HCT116 (cell line): ENCODE data around the gene TLX1. TPM values are rescaled to one million over a fixed set of nuclear protein-coding genes. Genes with fewer than 3 reads are reported as not detected.
A peak's percentile ranks its signal among the peaks of the same experiment; 100 is the strongest.

ENCODE experiments used
- ATAC-seq: fragments of 200-7000 bp; cut with Tn5 transposase; 2 replicates; pipeline ENCODE4 v1.9.1; 2020; ENCODE audit warnings: mild to moderate bottlenecking, moderate library complexity
- BruUV-seq: library from RNA; stranded (reverse); fragments of 400-500 nt; replicated peaks from 2 replicates; lab custom pipeline; 2021; lab: Mats Ljungman, UMichigan
- CTCF ChIA-PET: fragments of 300-600 bp; sonication (Branson Sonifier 250); formaldehyde crosslinking; loops from one replicate; lab custom pipeline; 2021; ENCODE audit warnings: antibody characterized with exemption; lab: Charles Lee
- POLR2A ChIA-PET: fragments of 300-600, 350-600 bp; sonication (Branson Sonifier 250); formaldehyde crosslinking; loops from one replicate; lab custom pipeline; 2021; ENCODE audit warnings: antibody characterized with exemption; lab: Charles Lee
- RAD21 ChIA-PET, 2 experiments: fragments of 300-600 bp; sonication (Branson Sonifier 250); formaldehyde crosslinking; loops; one replicate each; lab custom pipeline; 2023; ENCODE audit warnings: low total read pairs in 2 of 2; ENCODE audit not compliant: uncharacterized antibody in 2 of 2, unreplicated experiment in 2 of 2, low non-redundant PET in 1 of 2; lab: Charles Lee
- DNase-seq: peaks from one replicate; pipeline ENCODE4 v3.0.0-alpha.2; 2010; ENCODE audit warnings: low read depth, low spot score
- H2AFZ ChIP-seq: fragments of 200-600 bp; shearing (Covaris generic), sonication (generic); 2 replicates; pipeline ENCODE4 v1.6.1; 2017; ENCODE audit warnings: low read depth, mixed run types, mixed read lengths, antibody characterized with exemption, low read length; ENCODE audit not compliant: poor library complexity, severe bottlenecking
- H3K27ac ChIP-seq: 2 replicates; pipeline ENCODE4 v1.5.1; 2012; ENCODE audit warnings: low read depth, low read length
- H3K27me3 ChIP-seq: fragments of 200-600 bp; sonication (generic); 2 replicates; pipeline ENCODE4 v1.6.1; 2016; ENCODE audit warnings: mixed run types, low read length, mixed read lengths; ENCODE audit not compliant: insufficient read depth
- H3K36me3 ChIP-seq, 2 experiments: fragments of 200-500 bp in 1 of 2; fragments of 200-600 bp in 1 of 2; sonication (Bioruptor generic) in 1 of 2; sonication (generic) in 1 of 2; 2 replicates each; pipeline versions ENCODE4 v1.5.1 to v1.6.1; 2014 to 2016; ENCODE audit warnings: low read length in 2 of 2, inconsistent platforms in 1 of 2, mixed read lengths in 1 of 2, mixed run types in 1 of 2; ENCODE audit not compliant: insufficient read depth in 2 of 2, control insufficient read depth in 1 of 2
- H3K4me1 ChIP-seq, 2 experiments: fragments of 200-600 bp in 1 of 2; sonication (generic) in 1 of 2; 2 replicates each; pipeline versions ENCODE4 v1.5.1 to v1.6.1; 2012 to 2017; ENCODE audit warnings: low read length in 2 of 2, inconsistent platforms in 1 of 2, mild to moderate bottlenecking in 1 of 2, mixed read lengths in 1 of 2, mixed run types in 1 of 2, moderate library complexity in 1 of 2; ENCODE audit not compliant: insufficient read depth in 2 of 2, control insufficient read depth in 1 of 2
- H3K4me2 ChIP-seq: fragments of 200-600 bp; sonication (generic); 2 replicates; pipeline ENCODE4 v1.6.1; 2017; ENCODE audit warnings: mixed run types, low read length, mixed read lengths
- H3K4me3 ChIP-seq, 2 experiments: fragments of 200-600 bp in 1 of 2; sonication (generic) in 1 of 2; replicated peaks in 1 of 2; 2 replicates each; pipeline ENCODE4 v1.5.1; 2011 to 2016; ENCODE audit warnings: low read length in 2 of 2, control low read depth in 1 of 2, low read depth in 1 of 2, mild to moderate bottlenecking in 1 of 2, mixed read lengths in 1 of 2, mixed run types in 1 of 2
- H3K79me2 ChIP-seq: fragments of 200-600 bp; sonication (generic); 2 replicates; pipeline ENCODE4 v1.6.1; 2017; ENCODE audit warnings: mild to moderate bottlenecking, mixed run types, low read length, moderate library complexity, mixed read lengths; ENCODE audit not compliant: insufficient read depth
- H3K9ac ChIP-seq: fragments of 200-600 bp; sonication (generic); 2 replicates; pipeline ENCODE4 v1.6.1; 2016; ENCODE audit warnings: low read length, mixed read lengths
- H3K9me2 ChIP-seq: fragments of 200-600 bp; sonication (generic), shearing (Covaris generic); 2 replicates; pipeline ENCODE4 v1.6.1; 2017; ENCODE audit warnings: mixed run types, mild to moderate bottlenecking, moderate library complexity; ENCODE audit not compliant: insufficient read depth
- H3K9me3 ChIP-seq, 2 experiments: fragments of 200-500 bp in 1 of 2; fragments of 200-600 bp in 1 of 2; sonication (Bioruptor generic) in 1 of 2; sonication (generic) in 1 of 2; 2 replicates each; pipeline ENCODE4 v1.6.1; 2014 to 2017; ENCODE audit warnings: low read length in 2 of 2, mixed read lengths in 2 of 2, inconsistent platforms in 1 of 2, low read depth in 1 of 2, mild to moderate bottlenecking in 1 of 2, mixed run types in 1 of 2, moderate library complexity in 1 of 2; ENCODE audit not compliant: control insufficient read depth in 1 of 2, insufficient read depth in 1 of 2
- H4K20me1 ChIP-seq: fragments of 200-600 bp; sonication (generic), shearing (Covaris generic); 2 replicates; pipeline ENCODE4 v1.6.1; 2017; ENCODE audit warnings: mixed run types, mild to moderate bottlenecking, moderate library complexity; ENCODE audit not compliant: insufficient read depth
- CEBPB ChIP-seq: IDR thresholded peaks from 2 replicates; pipeline ENCODE4 v1.6.1; 2012; ENCODE audit warnings: low read depth
- EGR1 ChIP-seq: IDR thresholded peaks from 2 replicates; pipeline ENCODE4 v1.6.1; 2012; ENCODE audit warnings: low read depth
- ELF1 ChIP-seq: IDR thresholded peaks from 2 replicates; pipeline ENCODE4 v1.6.1; 2012; ENCODE audit warnings: low read depth, borderline replicate concordance
- EZH2 ChIP-seq: fragments of 200-600 bp; sonication (generic); IDR thresholded peaks from 2 replicates; pipeline ENCODE4 v1.6.1; 2017; ENCODE audit warnings: antibody characterized with exemption, mixed run types
- EZH2phosphoT487 ChIP-seq: fragments of 200-600 bp; IDR thresholded peaks from 2 replicates; pipeline ENCODE4 v1.6.1; 2018; ENCODE audit warnings: antibody characterized with exemption, borderline replicate concordance
- FOSL1 ChIP-seq: IDR thresholded peaks from 2 replicates; pipeline ENCODE4 v1.6.1; 2012; ENCODE audit warnings: low read depth
- JUND ChIP-seq: IDR thresholded peaks from 2 replicates; pipeline ENCODE4 v1.6.1; 2012
- POLR2AphosphoS5 ChIP-seq: IDR thresholded peaks from 2 replicates; pipeline ENCODE4 v1.6.1; 2011; ENCODE audit warnings: mild to moderate bottlenecking, low read depth, low read length, moderate library complexity
- RAD21 ChIP-seq: IDR thresholded peaks from 2 replicates; pipeline ENCODE4 v1.6.1; 2012; ENCODE audit warnings: low read depth, mild to moderate bottlenecking
- SIN3A ChIP-seq: IDR thresholded peaks from 2 replicates; pipeline ENCODE4 v1.6.1; 2012; ENCODE audit warnings: low read depth
- SP1 ChIP-seq: IDR thresholded peaks from 2 replicates; pipeline ENCODE4 v1.6.1; 2012; ENCODE audit warnings: low read depth
- YY1 ChIP-seq: IDR thresholded peaks from 2 replicates; pipeline ENCODE4 v1.6.1; 2011; ENCODE audit warnings: low read length, low read depth, moderate library complexity, mild to moderate bottlenecking; ENCODE audit not compliant: insufficient replicate concordance; ENCODE audit errors: extremely low read depth
- ZBTB33 ChIP-seq: IDR thresholded peaks from 2 replicates; pipeline ENCODE4 v1.6.1; 2011; ENCODE audit warnings: mild to moderate bottlenecking, low read length, moderate library complexity; ENCODE audit not compliant: insufficient replicate concordance; ENCODE audit errors: extremely low read depth
- ZFX ChIP-seq: fragments of 450-650 bp; IDR thresholded peaks from 2 replicates; pipeline ENCODE4 v1.6.1; 2017
- ZNF274 ChIP-seq: fragments of 200-500 bp; sonication (Bioruptor generic); IDR thresholded peaks from 2 replicates; pipeline ENCODE4 v1.6.1; 2014; ENCODE audit warnings: mild to moderate bottlenecking, low read depth, low read length, inconsistent platforms
- intact Hi-C: fragments of 100-400 bp; cut with micrococcal nuclease; formaldehyde crosslinking; loops from 2 replicates; pipeline ENCODE4 v1.10.0; 2022
- total RNA-seq: library from RNA; stranded (reverse); gene quantifications from one replicate; pipeline ENCODE4 v1.2.1, GENCODE V29; 2021; ENCODE audit not compliant: unreplicated experiment
- TF ChIP-seq, protein P1 (sequence below), 3 experiments: fragments of 200-600 bp in 1 of 3; sonication (generic) in 1 of 3; IDR thresholded peaks in 2 of 3; conservative IDR thresholded peaks in 1 of 3; 2 replicates each; pipeline ENCODE4 v1.5.1; 2012 to 2017; ENCODE audit warnings: low read depth in 2 of 3, low read length in 2 of 3, antibody characterized with exemption in 1 of 3, borderline replicate concordance in 1 of 3, control low read depth in 1 of 3, mild to moderate bottlenecking in 1 of 3, mixed read lengths in 1 of 3, mixed run types in 1 of 3, moderate library complexity in 1 of 3; ENCODE audit not compliant: insufficient read depth in 1 of 3
- TF ChIP-seq, protein P2 (sequence below): IDR thresholded peaks from 2 replicates; pipeline ENCODE4 v1.6.1; 2012

Gene TLX1
- total RNA-seq, 1 experiment from 2014 or later, result not detected

GRCh38 chr10:101095004-101095403, 36.1 kb upstream of the TLX1 start:
- Histone ChIP-seq H3K9me2 (no peaks in the 10 kb centered on the region), H3K4me3 (peak overlapping the region; percentile 23 to 36), H3K9me3 (no peaks in the 10 kb centered on the region), H3K79me2 (no peaks in the 10 kb centered on the region), H3K4me1 (peaks cover 0 to 26% of the 10 kb centered on the region in 2 experiments; a peak in 2 of 4 replicates), H3K9ac (0 out of 2 replicates have a peak overlapping the region, but pooled peaks have one; percentile 16)
- CTCF ChIA-PET, result interaction anchor here (0.7 to 9.5 kb wide), 37 partner anchors 9 to 508 kb away, joined by 3 to 414 read pairs (median 6); partner anchors contain the start of genes KAZALD1, PDZD7 and SFXN3
- DNase-seq, result no peak
- TF ChIP-seq CEBPB (no peak), ELF1 (no peak), EGR1 (no peak), POLR2AphosphoS5 (no peak), SIN3A (no peak), ZBTB33 (no peak), EZH2 (no peak), FOSL1 (no peak), RAD21 (no peak), ZNF274 (no peak), ZFX (no peak), SP1 (no peak), YY1 (no peak), JUND (no peak), EZH2phosphoT487 (no peak)
- TF ChIP-seq, protein P1, sequence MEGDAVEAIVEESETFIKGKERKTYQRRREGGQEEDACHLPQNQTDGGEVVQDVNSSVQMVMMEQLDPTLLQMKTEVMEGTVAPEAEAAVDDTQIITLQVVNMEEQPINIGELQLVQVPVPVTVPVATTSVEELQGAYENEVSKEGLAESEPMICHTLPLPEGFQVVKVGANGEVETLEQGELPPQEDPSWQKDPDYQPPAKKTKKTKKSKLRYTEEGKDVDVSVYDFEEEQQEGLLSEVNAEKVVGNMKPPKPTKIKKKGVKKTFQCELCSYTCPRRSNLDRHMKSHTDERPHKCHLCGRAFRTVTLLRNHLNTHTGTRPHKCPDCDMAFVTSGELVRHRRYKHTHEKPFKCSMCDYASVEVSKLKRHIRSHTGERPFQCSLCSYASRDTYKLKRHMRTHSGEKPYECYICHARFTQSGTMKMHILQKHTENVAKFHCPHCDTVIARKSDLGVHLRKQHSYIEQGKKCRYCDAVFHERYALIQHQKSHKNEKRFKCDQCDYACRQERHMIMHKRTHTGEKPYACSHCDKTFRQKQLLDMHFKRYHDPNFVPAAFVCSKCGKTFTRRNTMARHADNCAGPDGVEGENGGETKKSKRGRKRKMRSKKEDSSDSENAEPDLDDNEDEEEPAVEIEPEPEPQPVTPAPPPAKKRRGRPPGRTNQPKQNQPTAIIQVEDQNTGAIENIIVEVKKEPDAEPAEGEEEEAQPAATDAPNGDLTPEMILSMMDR (IDR thresholded peaks at IDR 0.05 in 2 of 3, conservative IDR thresholded peaks at IDR 0.05 in 1 of 3; ENCODE audit: borderline replicate concordance in 1 of 3, insufficient read depth in 1 of 3, low read depth in 2 of 3, low read length in 2 of 3), result no peak
- TF ChIP-seq, protein P2, sequence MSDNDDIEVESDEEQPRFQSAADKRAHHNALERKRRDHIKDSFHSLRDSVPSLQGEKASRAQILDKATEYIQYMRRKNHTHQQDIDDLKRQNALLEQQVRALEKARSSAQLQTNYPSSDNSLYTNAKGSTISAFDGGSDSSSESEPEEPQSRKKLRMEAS, result no peak
- TF ChIP-seq, all 23 proteins: peak for 0
- ChIA-PET RAD21 (interaction anchor here (0.6 to 3.9 kb wide), 9 partner anchors 29 to 475 kb away, joined by 3 to 92 read pairs (median 4); partner anchors contain the start of gene KAZALD1 (in 1 of the 2)), POLR2A (interaction anchor here (0.6 to 2.9 kb wide), 7 partner anchors 44 to 64 kb away, joined by 3 to 36 read pairs (median 3); partner anchors contain the start of genes PDZD7 and SFXN3)
- BruUV-seq, result TSS peak; percentile 91
- Histone ChIP-seq H3K36me3 (no peaks in the 10 kb centered on the region), H4K20me1 (no peaks in the 10 kb centered on the region), H2AFZ (no peak overlapping the region), H3K27me3 (peaks cover 6% of the 10 kb centered on the region; the same call in 1 of the 2 replicates), H3K27ac (peak overlapping the region; percentile 20; the same call in 1 of the 2 replicates), H3K4me2 (peak overlapping the region; percentile 61)
- no peak for ATAC-seq
- intact Hi-C loops, result loop anchor here (1.0 kb wide), 1 partner anchor 47 kb away; no protein-coding TSS in a partner anchor
